GM19239 (cell line): ENCODE measurements around the gene TBC1D3B.
A peak's percentile ranks its signal among the peaks of the same experiment; 100 is the strongest.
"Not testable (repeated sequence)": the region's sequence is repeated elsewhere in the genome, so short reads cannot be mapped to it uniquely, and the experiment has no call there.

Experiments
- DNase-seq: peaks from one replicate; pipeline ENCODE4 v3.0.0; 2011; ENCODE audit warnings: low spot score; ENCODE audit not compliant: insufficient read length
- FAIRE-seq: peaks from 2 replicates; lab custom pipeline; 2011; peaks lifted over from hg19 to GRCh38; lab: Jason Lieb, UNC

The TBC1D3B gene

DNA sequence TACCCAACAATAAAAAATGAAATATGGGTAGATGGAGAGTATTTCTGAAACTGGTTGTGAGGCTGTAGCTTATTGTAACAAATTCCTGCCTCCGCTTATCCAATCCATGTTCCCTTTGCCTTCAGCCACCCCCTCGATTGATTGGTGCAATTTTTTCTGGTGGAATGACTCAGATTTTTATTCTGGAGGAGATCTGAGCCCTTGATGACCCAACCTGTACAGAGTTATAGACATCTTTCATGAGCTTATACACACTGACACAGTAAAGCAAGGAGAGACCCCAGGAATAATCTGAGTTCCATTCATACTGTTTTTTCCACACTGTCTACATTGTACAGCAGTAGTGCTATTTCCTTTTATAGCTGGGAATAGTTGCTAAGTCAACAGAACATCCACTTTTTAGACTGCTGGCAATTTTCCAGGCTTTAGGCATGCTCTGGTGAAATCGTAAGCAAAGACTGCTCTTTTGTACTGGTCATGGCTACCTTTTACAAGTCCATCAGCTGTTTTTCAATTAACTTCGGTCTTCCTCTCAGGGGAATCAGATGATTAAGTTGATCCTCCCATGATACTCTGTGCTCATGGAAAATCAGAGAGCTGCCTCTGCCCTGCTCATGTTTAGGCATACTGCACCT lies 42.7 kb downstream of the TBC1D3B start:
- FAIRE-seq (no peak), DNase-seq (no peak)

GRCh38 chr17:36132421-36132831 lies 44.0 kb downstream of the TBC1D3B start:
- FAIRE-seq (no peak), DNase-seq (no peak)

DNA sequence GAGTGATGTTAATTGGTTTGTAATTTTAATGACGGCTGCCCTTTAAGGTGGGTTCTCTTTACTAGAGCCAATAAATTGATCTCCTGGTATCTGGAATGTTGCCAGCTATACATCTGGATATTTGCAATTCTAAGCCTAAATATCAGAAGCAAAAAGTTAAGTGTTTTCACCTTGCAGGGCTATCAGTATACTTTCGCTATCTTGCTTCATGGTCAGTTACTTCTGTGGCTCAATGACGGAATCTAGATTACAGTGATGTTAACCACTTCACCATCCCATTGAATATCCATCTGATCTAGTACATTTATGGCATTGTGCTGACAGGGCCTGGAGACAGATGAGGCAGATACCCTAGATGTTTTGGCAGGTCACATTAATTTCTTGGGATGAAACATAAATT lies 44.5 kb downstream of the TBC1D3B start:
- FAIRE-seq: no peak

DNA sequence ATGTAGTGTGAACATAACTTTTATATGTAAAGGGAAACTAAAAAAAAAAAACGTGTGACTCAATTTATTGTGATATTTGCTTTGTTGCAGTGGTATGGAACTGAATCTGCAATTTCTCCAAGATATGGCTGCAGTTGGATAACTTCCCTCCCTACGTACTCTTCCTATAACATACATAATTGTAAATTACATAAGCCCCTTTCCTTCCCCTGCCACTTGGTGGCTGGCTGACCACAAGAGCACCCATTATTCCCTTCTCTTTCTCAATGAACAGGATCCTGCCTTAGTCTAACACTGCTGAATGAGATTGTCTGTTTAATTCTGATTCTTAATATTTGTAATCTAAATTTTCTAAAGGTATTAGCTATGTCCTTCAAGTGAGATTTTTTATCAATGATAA lies 45.0 kb downstream of the TBC1D3B start:
- FAIRE-seq (no peak), DNase-seq (no peak)

More for the DNA sequence above, 44.5 kb downstream of the TBC1D3B start:
- DNase-seq: no peak

- FAIRE-seq: no peak
- DNase-seq: no peak
These were observed 46.1 kb downstream of the TBC1D3B start for GRCh38 chr17:36130346-36130745.

DNA sequence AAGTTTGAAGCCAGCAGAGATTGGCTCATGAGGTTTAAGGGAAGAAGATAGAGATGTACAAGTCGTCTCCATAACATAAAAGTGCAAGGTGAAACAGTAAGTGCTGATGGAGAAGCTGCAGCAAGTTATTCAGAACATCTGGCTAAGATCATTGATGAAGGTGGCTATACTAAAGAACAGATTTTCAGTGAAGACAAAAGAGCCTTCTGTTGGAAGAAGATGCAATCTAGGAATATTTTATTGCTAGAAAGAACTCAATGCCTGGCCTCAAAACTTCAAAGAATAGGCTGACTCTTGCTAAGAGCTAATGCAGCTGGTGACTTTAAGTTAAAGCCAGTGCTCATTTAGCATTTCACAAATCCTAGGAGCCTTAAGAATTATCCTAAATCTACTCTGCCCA lies 46.8 kb downstream of the TBC1D3B start:
- FAIRE-seq (no peak), DNase-seq (no peak)

- no peak for FAIRE-seq
These were observed 47.9 kb downstream of the TBC1D3B start for GRCh38 chr17:36128411-36128978.

DNA sequence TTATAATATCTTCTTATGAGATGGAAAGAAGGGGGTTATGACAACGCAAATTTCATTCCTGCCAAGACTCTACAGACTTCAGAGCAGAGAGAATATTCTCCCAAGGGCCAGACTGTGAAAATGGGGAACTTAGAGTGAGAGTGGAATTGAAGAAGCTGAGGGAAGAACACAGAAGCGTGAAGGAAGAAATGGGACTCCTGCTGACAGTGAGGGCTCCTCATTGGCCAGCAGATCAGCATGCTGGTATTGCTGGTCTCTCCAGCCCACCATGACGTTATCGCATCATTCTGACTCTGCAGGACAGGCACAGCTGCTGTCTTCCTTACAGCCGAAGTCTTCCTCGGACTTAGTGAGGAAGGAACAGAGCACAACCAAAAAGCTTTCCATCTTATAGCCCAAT lies 48.5 kb downstream of the TBC1D3B start:
- DNase-seq (no peak), FAIRE-seq (no peak)

More at GRCh38 chr17:36128411-36128978, 47.9 kb downstream of the TBC1D3B start:
- DNase-seq: no peak

GRCh38 chr17:36127199-36127893 lies 49.1 kb downstream of the TBC1D3B start:
- peak; percentile 45 for DNase-seq
- no peak for FAIRE-seq

- no peak for DNase-seq
- no peak for FAIRE-seq
These were observed 51.3 kb downstream of the TBC1D3B start for GRCh38 chr17:36124879-36125824.

DNA sequence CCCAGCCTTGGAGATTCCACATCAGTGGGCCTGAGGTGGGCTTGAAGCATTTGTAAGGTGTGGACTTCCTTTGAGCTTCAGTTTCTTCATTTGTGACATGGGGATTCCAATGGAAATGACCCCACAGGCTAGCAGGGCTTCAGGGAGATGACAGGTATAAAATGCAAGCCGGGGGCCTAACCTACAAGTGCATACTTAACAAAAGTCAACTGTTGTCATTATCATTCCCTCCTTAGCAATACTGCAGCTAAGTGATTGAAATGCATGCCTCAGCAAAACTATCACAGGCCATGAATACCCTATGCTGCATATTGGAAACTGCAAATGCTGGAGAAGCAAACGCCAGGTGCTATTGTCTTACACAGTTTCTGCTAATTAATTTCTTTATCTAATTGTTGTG lies 53.0 kb downstream of the TBC1D3B start:
- DNase-seq (no peak), FAIRE-seq (no peak)

DNA sequence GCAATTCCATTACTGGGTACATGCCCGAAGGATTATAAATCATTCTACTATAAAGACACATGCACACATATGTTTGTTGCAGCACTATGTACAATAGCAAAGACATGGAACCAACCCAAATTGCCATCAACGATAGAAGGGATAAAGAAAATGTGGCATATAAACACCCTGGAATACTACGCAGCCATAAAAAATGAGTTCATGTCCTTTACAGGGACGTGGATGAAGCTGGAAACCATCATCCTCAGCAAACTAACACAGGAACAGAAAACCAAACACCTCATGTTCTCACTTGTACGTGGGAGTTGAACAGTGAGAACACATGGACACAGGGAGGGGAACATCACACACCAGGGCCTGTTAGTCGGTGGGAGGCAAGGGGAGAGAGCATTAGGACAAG lies 55.3 kb downstream of the TBC1D3B start:
- FAIRE-seq, DNase-seq: not testable (repeated sequence)

DNA sequence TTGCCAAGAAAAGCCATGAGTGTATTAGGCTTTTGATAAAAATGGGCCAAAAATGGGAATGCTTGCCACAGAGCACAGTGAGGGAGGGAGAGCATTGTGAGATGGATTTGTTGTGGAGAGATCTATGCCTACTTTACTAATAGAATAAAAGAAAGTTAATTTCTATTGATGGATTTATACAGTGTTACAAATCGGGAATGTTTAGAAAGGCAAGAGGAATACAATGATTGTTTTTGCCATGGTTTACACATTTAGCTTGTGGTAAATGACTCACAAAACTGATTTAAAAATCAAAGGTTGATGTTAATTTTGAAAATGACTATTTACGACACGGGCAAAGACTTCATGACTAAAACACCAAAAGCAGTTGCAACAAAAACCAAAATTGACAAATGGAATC lies 56.2 kb downstream of the TBC1D3B start:
- FAIRE-seq (no peak), DNase-seq (no peak)

DNA sequence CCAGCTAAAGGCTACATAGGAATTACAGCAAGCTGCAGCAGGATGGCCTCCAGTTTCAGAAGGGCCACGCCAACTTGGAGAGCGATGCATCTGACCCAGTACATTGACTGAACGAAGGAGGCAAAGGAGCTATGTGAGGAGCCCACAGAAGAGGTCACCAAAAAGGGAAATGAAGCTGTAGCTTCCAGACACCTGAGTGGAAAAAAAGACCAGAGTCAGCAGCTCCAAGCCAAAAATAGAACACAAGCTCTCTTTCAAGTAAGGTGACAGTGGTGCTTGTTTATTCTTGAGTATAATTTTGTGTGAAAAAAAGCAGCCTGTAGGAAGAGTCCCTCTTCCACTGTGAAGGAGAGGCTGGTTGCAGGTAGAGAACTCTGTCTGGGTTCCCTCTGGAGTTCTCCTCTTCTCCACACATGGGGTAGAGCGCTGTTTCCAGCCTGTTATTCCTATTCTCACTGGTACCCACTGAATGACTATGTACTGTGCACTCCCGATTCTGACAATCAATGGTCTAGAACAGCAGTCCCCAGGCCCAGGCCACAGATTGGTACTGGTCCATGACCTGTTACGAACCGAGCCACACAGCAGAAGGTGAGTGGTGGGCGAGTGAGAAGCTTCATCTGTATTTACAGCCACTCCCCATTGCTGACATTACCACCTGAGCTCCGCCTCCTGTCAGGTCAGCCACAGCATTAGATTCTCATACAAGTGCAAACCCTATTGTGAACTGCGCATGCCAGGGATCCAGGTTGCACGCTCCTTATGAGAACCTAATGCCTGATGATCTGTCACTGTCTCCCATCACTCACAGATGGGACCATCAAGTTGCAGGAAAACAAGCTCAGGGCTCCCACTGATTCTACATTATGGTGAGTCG lies 57.7 kb downstream of the TBC1D3B start:
- DNase-seq (no peak), FAIRE-seq (no peak)

DNA sequence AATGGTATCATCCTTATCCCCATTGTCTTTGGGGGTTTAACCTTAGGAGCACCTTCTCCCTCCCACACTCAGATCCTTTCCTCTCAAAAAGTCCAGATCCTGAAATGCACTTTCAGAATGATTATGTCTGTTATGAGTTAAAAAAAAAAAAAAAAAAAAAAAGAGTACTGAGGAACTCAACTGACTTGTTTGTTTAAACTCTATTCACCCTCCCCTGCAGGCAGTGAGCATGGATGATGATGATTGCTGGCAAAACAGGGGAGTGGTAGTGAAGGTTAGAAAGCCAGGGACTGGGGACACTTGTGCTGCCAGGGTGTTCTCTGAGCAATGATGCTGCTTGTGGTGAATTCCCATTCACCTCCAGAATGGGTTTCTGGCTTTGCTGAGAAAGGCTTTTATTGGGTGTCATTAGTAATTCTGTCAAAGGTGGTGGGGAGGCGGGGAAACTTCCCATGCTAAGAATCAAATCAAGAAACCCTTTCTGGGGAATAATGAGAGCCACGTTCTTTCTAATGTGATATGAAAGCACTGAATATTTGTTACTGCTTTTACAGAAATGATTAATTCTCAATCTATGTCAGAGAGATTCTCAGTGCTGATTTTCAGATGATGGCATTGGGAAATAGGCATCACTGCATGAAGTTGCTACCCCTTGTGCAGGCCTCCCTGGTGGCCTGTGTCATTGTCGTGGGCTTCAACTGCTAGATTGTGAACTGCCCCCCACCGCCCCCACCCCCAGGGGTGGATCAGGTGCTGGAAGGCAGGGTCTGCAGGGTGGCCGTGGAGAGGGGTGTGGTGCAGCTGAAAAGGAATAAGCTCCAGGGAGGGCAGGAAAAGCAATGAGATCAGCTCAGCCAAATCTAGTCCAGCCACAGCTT lies 58.7 kb downstream of the TBC1D3B start:
- FAIRE-seq (no peak), DNase-seq (no peak)
